B cell (primary cell): ENCODE measurements around the gene CD180. TPM values are rescaled to one million over a fixed set of nuclear protein-coding genes. Genes with fewer than 3 reads are reported as not detected.

ENCODE experiments used
- ATAC-seq: fragments of 200-7000 bp; cut with Tn5 transposase; one replicate; pipeline ENCODE4 v1.10.0; 2021; ENCODE audit warnings: low read depth, mild to moderate bottlenecking, moderate number of reproducible peaks, moderate library complexity
- CTCF ChIA-PET: fragments of 350-600 bp; sonication (Branson Sonifier 250); formaldehyde crosslinking; loops from one replicate; lab custom pipeline; 2021; ENCODE audit warnings: antibody characterized with exemption, inconsistent platforms; lab: Charles Lee
- POLR2A ChIA-PET: fragments of 350-600 bp; sonication (Branson Sonifier 250); formaldehyde crosslinking; loops from one replicate; lab custom pipeline; 2021; ENCODE audit warnings: antibody characterized with exemption; lab: Charles Lee
- DNase-seq: peaks from one replicate; pipeline ENCODE4 v3.0.0; 2013
- H2AFZ ChIP-seq: 2 replicates; pipeline ENCODE4 v1.6.1; 2012; ENCODE audit warnings: mild to moderate bottlenecking, low read depth, low read length; ENCODE audit not compliant: insufficient read depth, poor library complexity, severe bottlenecking
- H3K27ac ChIP-seq, 2 donors: 1 replicate in 1 of 2; 2 replicates in 1 of 2; pipeline ENCODE4 v1.5.1; 2012 to 2013; ENCODE audit warnings: low read length in 2 of 2, mild to moderate bottlenecking in 2 of 2, moderate library complexity in 1 of 2
- H3K27me3 ChIP-seq, 4 experiments: fragments of 200-600 bp in 1 of 4; sonication (generic) in 1 of 4; replicated peaks in 1 of 4; 1 replicate in 2 of 4; 2 replicates in 2 of 4; pipeline versions ENCODE4 v1.6.1 to v1.7.0; 2013 to 2016; ENCODE audit warnings: low read length in 3 of 4, mild to moderate bottlenecking in 2 of 4, mixed read lengths in 1 of 4, moderate library complexity in 1 of 4; ENCODE audit not compliant: insufficient read depth in 4 of 4, control insufficient read depth in 3 of 4; ENCODE audit errors: control extremely low read depth in 1 of 4
- H3K36me3 ChIP-seq, 2 experiments: replicated peaks in 1 of 2; 1 replicate in 1 of 2; 2 replicates in 1 of 2; pipeline versions ENCODE4 v1.6.1 to v1.7.1; 2013; ENCODE audit warnings: low read length in 1 of 2; ENCODE audit not compliant: insufficient read depth in 2 of 2, control insufficient read depth in 1 of 2; ENCODE audit errors: control extremely low read depth in 1 of 2, extremely low read depth in 1 of 2
- H3K4me1 ChIP-seq, 2 donors: fragments of 200-600 bp in 1 of 2; sonication (generic) in 1 of 2; 1 replicate in 1 of 2; 2 replicates in 1 of 2; pipeline versions ENCODE4 v1.5.1 to v1.6.1; 2013 to 2017; ENCODE audit warnings: low read length in 2 of 2; ENCODE audit not compliant: control insufficient read depth in 2 of 2, insufficient read depth in 2 of 2
- H3K4me2 ChIP-seq: replicated peaks from 2 replicates; pipeline ENCODE3; 2012; ENCODE audit warnings: mild to moderate bottlenecking, low read depth, low read length; ENCODE audit not compliant: poor library complexity, severe bottlenecking
- H3K4me3 ChIP-seq, 5 experiments: fragments of 200-600 bp in 1 of 5; sonication (generic) in 1 of 5; 1 replicate in 3 of 5; 2 replicates in 2 of 5; pipeline versions ENCODE4 v1.5.1 to v1.7.0; 2011 to 2016; ENCODE audit warnings: low read length in 4 of 5, mild to moderate bottlenecking in 4 of 5, low read depth in 2 of 5, control low read depth in 1 of 5, moderate library complexity in 1 of 5; ENCODE audit not compliant: insufficient read depth in 1 of 5; ENCODE audit errors: control extremely low read depth in 1 of 5, extremely low read depth in 1 of 5
- H3K79me2 ChIP-seq: fragments of 200-600 bp; sonication (generic); one replicate; pipeline ENCODE4 v1.6.0; 2016; ENCODE audit warnings: low read length; ENCODE audit not compliant: control insufficient read depth, insufficient read depth
- H3K9ac ChIP-seq: fragments of 200-600 bp; sonication (generic); 2 replicates; pipeline ENCODE4 v1.6.1; 2017; ENCODE audit warnings: mild to moderate bottlenecking, low read length, moderate library complexity
- H3K9me3 ChIP-seq, 3 donors: one replicate each; pipeline versions ENCODE4 v1.6.1 to v1.7.1; 2013; ENCODE audit warnings: low read length in 2 of 3; ENCODE audit not compliant: control insufficient read depth in 2 of 3, insufficient read depth in 1 of 3; ENCODE audit errors: control extremely low read depth in 1 of 3
- H4K20me1 ChIP-seq: 2 replicates; pipeline ENCODE4 v1.6.0; 2012; ENCODE audit warnings: mild to moderate bottlenecking, low read length; ENCODE audit not compliant: insufficient read depth, control insufficient read depth, poor library complexity, severe bottlenecking
- H3K27ac Mint-ChIP-seq: one replicate; pipeline ENCODE4 v1.8.0; 2021; ENCODE audit warnings: mixed read lengths
- H3K27me3 Mint-ChIP-seq: one replicate; pipeline ENCODE4 v1.8.0; 2021; ENCODE audit warnings: mixed read lengths
- H3K4me1 Mint-ChIP-seq: one replicate; pipeline ENCODE4 v1.8.0; 2021; ENCODE audit warnings: mixed read lengths
- H3K4me3 Mint-ChIP-seq: one replicate; pipeline ENCODE4 v1.8.0; 2021; ENCODE audit warnings: mixed read lengths
- H3K9me3 Mint-ChIP-seq: one replicate; pipeline ENCODE4 v1.8.0; 2022; ENCODE audit warnings: mixed read lengths; ENCODE audit not compliant: insufficient read depth
- EZH2 ChIP-seq: IDR thresholded peaks from 2 replicates; pipeline ENCODE4 v1.6.1; 2012; ENCODE audit warnings: borderline replicate concordance, low read depth, mild to moderate bottlenecking, moderate library complexity, low read length; ENCODE audit not compliant: insufficient read depth, poor library complexity, severe bottlenecking
- WGBS: methylation state at CpG from one replicate; pipeline ENCODE4 v1.1.5; 2013; ENCODE audit warnings: missing lambda C conversion rate; ENCODE audit not compliant: insufficient coverage; 5-methylcytosine and 5-hydroxymethylcytosine counted together
- intact Hi-C: fragments of 100-400 bp; cut with micrococcal nuclease; formaldehyde crosslinking; loops from one replicate; pipeline ENCODE4 v1.10.0; 2022
- polyA plus RNA-seq: library from polyadenylated mRNA; depleted of rRNA; stranded (reverse); fragments of >200 nt; gene quantifications from 2 replicates; pipeline ENCODE4 v1.2.3, GENCODE V29; 2012
- total RNA-seq, 2 donors: library from RNA; stranded (reverse); fragments of 120-200 nt in 1 of 2; gene quantifications; 1 replicate in 1 of 2; 2 replicates in 1 of 2; pipeline versions ENCODE4 v1.2.3 to v1.2.4, GENCODE V29; 2013 to 2022
- TF ChIP-seq, protein P1 (sequence below): fragments of 200-600 bp; IDR thresholded peaks from one replicate; pipeline ENCODE4 v1.8.0; 2022; ENCODE audit warnings: antibody characterized with exemption, mild to moderate bottlenecking

CD180 gene
- total and polyA plus RNA-seq, 2 donors (not counting 1 experiment from before 2014, with no cell fraction given) = 16.1 to 16.4 TPM

DNA sequence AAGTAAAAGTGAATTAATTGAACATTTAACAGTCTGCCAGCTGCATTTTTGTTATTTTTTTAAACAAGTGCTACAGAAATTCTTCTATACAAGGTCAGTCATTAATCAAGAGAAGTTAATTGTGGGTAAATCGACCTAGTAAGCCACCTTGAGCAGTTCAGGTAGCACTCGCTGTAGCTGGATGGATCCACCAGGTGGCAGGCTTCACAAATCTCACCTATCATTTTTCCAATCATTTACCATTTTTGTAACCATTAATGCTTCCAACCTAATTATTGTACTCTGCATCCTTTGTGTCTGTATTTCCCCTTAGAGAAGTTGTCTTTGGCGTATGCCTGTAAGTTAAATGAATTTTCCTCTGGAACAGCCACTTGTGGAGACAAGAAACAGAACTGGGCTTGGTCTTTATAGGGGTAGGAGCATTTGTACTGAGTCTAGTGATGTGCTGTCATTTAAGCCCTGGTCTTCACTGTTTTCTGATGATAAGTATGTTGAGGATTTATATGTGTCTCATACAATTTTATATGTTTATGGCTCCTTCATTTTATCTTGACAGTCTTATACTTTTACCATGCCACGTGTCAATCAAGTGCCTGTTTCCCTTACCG is 39.5 kb downstream of the CD180 start:
- no peaks in the 10 kb centered on the region for H4K20me1 ChIP-seq
- no CpG with 5 or more reads among the region's 5 CpGs for WGBS
- no peak overlapping the region for H2AFZ ChIP-seq
- no peak overlapping the region for H3K4me3 ChIP-seq
- ATAC-seq (peak; percentile 69), DNase-seq (peak; percentile 69)
- peak overlapping the region; percentile 6 for H3K4me2 ChIP-seq
- intact Hi-C loops = loop anchor here (1.0 to 10.0 kb wide), 3 partner anchors 9 to 152 kb away; no protein-coding TSS in a partner anchor
- POLR2A ChIA-PET = interaction anchor here (1.4 to 1.5 kb wide), 2 partner anchors 42 to 50 kb away, joined by 3 read pairs; no protein-coding TSS in a partner anchor
- no peak for TF ChIP-seq EZH2
- TF ChIP-seq, protein P1, sequence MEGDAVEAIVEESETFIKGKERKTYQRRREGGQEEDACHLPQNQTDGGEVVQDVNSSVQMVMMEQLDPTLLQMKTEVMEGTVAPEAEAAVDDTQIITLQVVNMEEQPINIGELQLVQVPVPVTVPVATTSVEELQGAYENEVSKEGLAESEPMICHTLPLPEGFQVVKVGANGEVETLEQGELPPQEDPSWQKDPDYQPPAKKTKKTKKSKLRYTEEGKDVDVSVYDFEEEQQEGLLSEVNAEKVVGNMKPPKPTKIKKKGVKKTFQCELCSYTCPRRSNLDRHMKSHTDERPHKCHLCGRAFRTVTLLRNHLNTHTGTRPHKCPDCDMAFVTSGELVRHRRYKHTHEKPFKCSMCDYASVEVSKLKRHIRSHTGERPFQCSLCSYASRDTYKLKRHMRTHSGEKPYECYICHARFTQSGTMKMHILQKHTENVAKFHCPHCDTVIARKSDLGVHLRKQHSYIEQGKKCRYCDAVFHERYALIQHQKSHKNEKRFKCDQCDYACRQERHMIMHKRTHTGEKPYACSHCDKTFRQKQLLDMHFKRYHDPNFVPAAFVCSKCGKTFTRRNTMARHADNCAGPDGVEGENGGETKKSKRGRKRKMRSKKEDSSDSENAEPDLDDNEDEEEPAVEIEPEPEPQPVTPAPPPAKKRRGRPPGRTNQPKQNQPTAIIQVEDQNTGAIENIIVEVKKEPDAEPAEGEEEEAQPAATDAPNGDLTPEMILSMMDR = peak; percentile 95
- no peaks in the 10 kb centered on the region for H3K9me3 ChIP-seq
- H3K27me3 Mint-ChIP-seq = no peaks in the 10 kb centered on the region
- peak overlapping the region; percentile 46 for H3K27ac Mint-ChIP-seq
- H3K27me3 ChIP-seq = no peaks in the 10 kb centered on the region
- H3K4me1 ChIP-seq = peaks cover 3 to 6% of the 10 kb centered on the region in 2 donors
- no peaks in the 10 kb centered on the region for H3K79me2 ChIP-seq
- no peak overlapping the region for H3K27ac ChIP-seq
- H3K36me3 ChIP-seq = no peaks in the 10 kb centered on the region
- H3K9me3 Mint-ChIP-seq = no peaks in the 10 kb centered on the region
- CTCF ChIA-PET = interaction anchor here (0.5 to 19.5 kb wide), 18 partner anchors 9 to 1096 kb away, joined by 3 to 582 read pairs (median 6); partner anchors contain the start of gene CD180
- H3K9ac ChIP-seq = no peak overlapping the region
- H3K4me3 Mint-ChIP-seq = no peak overlapping the region
- H3K4me1 Mint-ChIP-seq = peaks cover 17% of the 10 kb centered on the region

DNA sequence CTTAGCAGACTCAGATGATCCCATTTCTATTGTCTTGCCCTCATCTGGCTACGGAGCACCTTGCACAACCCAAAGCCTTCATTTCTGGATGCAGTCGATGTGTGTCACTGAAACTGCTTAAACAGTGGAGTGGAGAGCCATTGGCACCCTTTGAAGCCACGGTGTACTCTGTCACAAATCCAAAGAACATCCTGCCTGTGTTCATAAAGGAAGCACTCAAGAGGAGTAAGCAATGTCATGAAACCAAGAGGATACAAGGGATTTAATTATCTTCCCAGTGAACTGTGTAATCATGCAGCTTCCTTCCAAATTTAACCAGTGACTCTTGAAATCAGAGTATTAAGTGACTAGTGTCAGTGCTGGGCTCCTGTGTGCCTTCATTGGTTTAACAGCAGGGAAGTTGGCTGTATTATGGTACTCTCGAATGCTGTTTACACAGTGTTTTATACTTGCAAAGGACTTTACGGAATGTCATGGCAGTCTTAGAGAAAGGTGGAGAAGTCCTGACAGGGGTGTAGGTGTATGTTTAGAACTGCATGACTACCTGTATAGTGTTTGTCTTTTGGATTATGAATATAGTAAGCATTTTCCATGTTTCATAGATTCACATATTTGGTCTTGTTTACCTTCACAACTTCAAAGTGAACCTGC is 41.9 kb downstream of the CD180 start:
- intact Hi-C loops = loop anchor here (10.0 kb wide), 1 partner anchor 150 kb away; no protein-coding TSS in a partner anchor
- no peaks in the 10 kb centered on the region for H3K79me2 ChIP-seq
- 100% methylated on average over 2 of the region's 5 CpGs for WGBS
- Mint-ChIP-seq H3K27me3 (no peaks in the 10 kb centered on the region), H3K9me3 (no peaks in the 10 kb centered on the region), H3K27ac (no peak overlapping the region), H3K4me3 (no peak overlapping the region), H3K4me1 (peaks cover 13% of the 10 kb centered on the region)
- H2AFZ ChIP-seq = no peak overlapping the region
- no peak for TF ChIP-seq EZH2
- TF ChIP-seq, protein P1 = no peak
- ATAC-seq (no peak), DNase-seq (no peak)
- POLR2A ChIA-PET = interaction anchor here (1.2 kb wide), 1 partner anchor 61 kb away, joined by 8 read pairs; no protein-coding TSS in a partner anchor
- H4K20me1 ChIP-seq = no peaks in the 10 kb centered on the region
- H3K4me3 ChIP-seq = no peak overlapping the region
- H3K9ac ChIP-seq = no peak overlapping the region
- no peaks in the 10 kb centered on the region for H3K27me3 ChIP-seq
- peaks cover 3 to 6% of the 10 kb centered on the region in 2 donors for H3K4me1 ChIP-seq
- CTCF ChIA-PET = interaction anchor here (1.0 to 19.5 kb wide), 6 partner anchors 12 to 60 kb away, joined by 3 to 582 read pairs (median 22); partner anchors contain the start of gene CD180
- no peaks in the 10 kb centered on the region for H3K9me3 ChIP-seq
- H3K4me2 ChIP-seq = no peak overlapping the region
- no peaks in the 10 kb centered on the region for H3K36me3 ChIP-seq
- no peak overlapping the region for H3K27ac ChIP-seq
